Transverse colon (tissue), 4 donors: ENCODE data around the gene HDAC4. TPM values are rescaled to one million over a fixed set of nuclear protein-coding genes. Genes with fewer than 3 reads are reported as not detected.

Experiments
- DNase-seq: peaks from one replicate; pipeline ENCODE4 v3.0.0-alpha.2; 2019
- H3K27ac ChIP-seq, 4 donors: fragments of 200-600 bp; sonication (generic); 2 replicates each; pipeline ENCODE4 v1.5.1; 2016 to 2018; ENCODE audit warnings: inconsistent platforms in 4 of 4
- H3K27me3 ChIP-seq: fragments of 200-600 bp; sonication (generic); 2 replicates; pipeline ENCODE4 v1.5.1; 2017; ENCODE audit warnings: inconsistent platforms
- H3K36me3 ChIP-seq, 4 donors: fragments of 200-600 bp; sonication (generic); 2 replicates each; pipeline ENCODE4 v1.5.1; 2017 to 2019; ENCODE audit warnings: inconsistent platforms in 4 of 4
- H3K4me1 ChIP-seq, 4 donors: fragments of 200-600 bp; sonication (generic); 2 replicates each; pipeline ENCODE4 v1.5.1; 2017 to 2020; ENCODE audit warnings: inconsistent platforms in 4 of 4
- H3K4me3 ChIP-seq, 4 donors: fragments of 200-600 bp; sonication (generic); 1 replicate in 1 of 4; 2 replicates in 3 of 4; pipeline versions ENCODE4 v1.5.1 to v1.6.1; 2017 to 2019; ENCODE audit warnings: inconsistent platforms in 4 of 4
- H3K9me3 ChIP-seq, 2 donors: fragments of 200-600 bp; sonication (generic); 2 replicates each; pipeline ENCODE4 v1.5.1; 2017 to 2019; ENCODE audit warnings: inconsistent platforms in 2 of 2
- CTCF ChIP-seq, 5 experiments: fragments of 200-600 bp in 3 of 5; fragments of 450-650 bp in 2 of 5; sonication (generic) in 3 of 5; IDR thresholded peaks; 1 replicate in 2 of 5; 2 replicates in 3 of 5; pipeline ENCODE4 v1.5.1; 2016 to 2017; ENCODE audit warnings: antibody characterized with exemption in 5 of 5, inconsistent platforms in 3 of 5, mild to moderate bottlenecking in 2 of 5, moderate library complexity in 1 of 5
- EP300 ChIP-seq: sonication (generic); formaldehyde crosslinking; IDR thresholded peaks from one replicate; pipeline ENCODE4 v1.6.1; 2017; ENCODE audit warnings: antibody characterized with exemption, low read depth
- POLR2A ChIP-seq: fragments of 450-650 bp; IDR thresholded peaks from one replicate; pipeline ENCODE4 v1.6.1; 2016; ENCODE audit warnings: antibody characterized with exemption, mild to moderate bottlenecking, moderate library complexity
- POLR2AphosphoS5 ChIP-seq, 3 donors: sonication (generic); formaldehyde crosslinking; IDR thresholded peaks; one replicate each; pipeline ENCODE4 v1.6.1; 2016; ENCODE audit warnings: antibody characterized with exemption in 3 of 3
- WGBS, 2 donors: methylation state at CpG; one replicate each; pipeline ENCODE4 v1.1.5; 2018; ENCODE audit warnings: low coverage in 1 of 2; 5-methylcytosine and 5-hydroxymethylcytosine counted together
- in situ Hi-C, 4 donors: fragments of 200-750 bp; cut with MboI; loops; one replicate each; pipeline versions ENCODE4 v1.15.0 to v1.15.1; 2017; ENCODE audit warnings: low sequenced_read_pairs in 3 of 4, low pct_ligation_motif_present in 1 of 4, low pct_unique_long_range_greater_than_20kb in 1 of 4
- intact Hi-C: fragments of 100-400 bp; cut with DNase I; formaldehyde crosslinking; loops from one replicate; pipeline ENCODE4 v1.15.1; 2023; ENCODE audit warnings: low total_unique reads
- total RNA-seq, 4 donors: library from RNA; depleted of rRNA; stranded (reverse); fragments of >200 nt; gene quantifications; one replicate each; pipeline ENCODE4 v1.1.0, GENCODE V29; 2016

HDAC4 gene
- total RNA-seq, 4 donors from 2014 or later, result 33.9 to 192 (median 112) TPM

DNA sequence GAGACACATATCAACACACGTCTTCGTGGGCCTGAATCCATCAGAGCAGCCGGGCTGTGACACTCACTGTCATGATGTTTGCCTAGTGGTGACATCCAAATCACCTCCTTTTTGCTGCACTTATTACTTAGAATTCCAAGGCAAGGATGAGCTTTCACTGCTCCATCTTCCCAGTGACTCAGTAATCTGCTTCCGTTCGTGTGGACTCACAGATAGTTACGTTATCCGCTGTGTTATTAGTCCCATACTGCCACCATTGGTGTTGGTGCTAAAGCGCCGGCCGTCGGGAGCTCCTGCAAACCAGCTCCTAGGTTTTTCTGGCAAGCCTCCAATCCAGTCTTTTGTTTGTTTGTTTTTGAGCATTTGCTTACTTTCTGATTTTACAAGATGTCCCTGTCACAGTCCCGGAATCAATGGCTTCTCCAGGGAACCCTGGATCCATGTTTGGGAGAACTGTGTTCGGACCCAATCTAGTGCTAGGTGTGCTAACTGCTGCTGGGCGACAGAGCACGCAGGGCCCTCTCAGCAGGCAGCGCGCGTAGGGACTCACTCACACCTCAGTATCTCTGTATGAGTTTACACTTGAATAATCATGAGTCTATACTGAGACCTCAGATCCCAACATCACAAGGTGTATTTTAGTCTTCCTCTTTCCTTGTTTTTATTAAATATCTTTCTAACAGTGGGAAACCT, 42.6 kb downstream of the HDAC4 start:
- no peaks in the 10 kb centered on the region for H3K27me3 ChIP-seq
- TF ChIP-seq POLR2A (no peak), EP300 (no peak), CTCF (IDR thresholded peaks at IDR 0.05) (no peak), POLR2AphosphoS5 (IDR thresholded peaks at IDR 0.05) (no peak)
- peaks cover 4 to 19% (median 8%) of the 10 kb centered on the region in 4 donors for H3K4me1 ChIP-seq
- intact Hi-C loops, result no loop called here
- no peak for DNase-seq
- in situ Hi-C loops, result no loop called here
- H3K27ac ChIP-seq, result peak overlapping the region in 2 of 4 donors; percentile 21 to 96
- H3K9me3 ChIP-seq, result peaks cover 0 to 7% of the 10 kb centered on the region in 2 donors
- no peaks in the 10 kb centered on the region for H3K36me3 ChIP-seq
- 93 to 100% methylated on average over 5 to 18 of the region's 18 CpGs for WGBS, 2 donors
- H3K4me3 ChIP-seq, result no peak overlapping the region

DNA sequence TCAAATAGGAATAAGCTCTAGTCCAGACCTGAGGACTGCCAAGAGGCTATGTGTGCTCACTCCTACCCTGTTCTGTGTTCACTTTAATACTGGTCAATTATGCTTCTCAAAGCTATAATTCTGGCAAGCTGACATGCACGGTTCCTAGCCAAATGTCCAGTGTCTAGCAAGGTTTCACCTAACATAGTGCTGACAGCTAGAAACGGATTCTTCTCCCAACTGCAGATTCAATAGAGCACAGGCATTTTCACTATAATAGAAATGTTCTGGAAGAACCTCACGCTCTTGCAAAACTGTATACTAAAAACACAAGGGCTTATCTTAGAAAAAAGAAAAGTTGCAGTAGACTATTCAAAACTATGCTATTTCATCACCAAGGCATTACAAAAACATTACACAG, 45.1 kb downstream of the HDAC4 start:
- H3K9me3 ChIP-seq, result peaks cover 0 to 7% of the 10 kb centered on the region in 2 donors
- peak overlapping the region; percentile 52 to 96 (median 81) for H3K27ac ChIP-seq
- H3K36me3 ChIP-seq, result no peaks in the 10 kb centered on the region
- peaks cover 4 to 19% (median 8%) of the 10 kb centered on the region in 4 donors for H3K4me1 ChIP-seq
- H3K27me3 ChIP-seq, result no peaks in the 10 kb centered on the region
- intact Hi-C loops (no loop called here), in situ Hi-C loops (no loop called here)
- TF ChIP-seq POLR2A (no peak), CTCF (IDR thresholded peaks at IDR 0.05) (no peak), EP300 (no peak), POLR2AphosphoS5 (IDR thresholded peaks at IDR 0.05) (no peak)
- DNase-seq, result no peak
- no peak overlapping the region for H3K4me3 ChIP-seq
- WGBS, 2 donors, result 58 to 69% methylated on average over 3 of the region's 3 CpGs

GRCh38 chr2:239355139-239355538, 45.7 kb downstream of the HDAC4 start:
- Histone ChIP-seq H3K4me1 (peaks cover 4 to 19% (median 8%) of the 10 kb centered on the region in 4 donors), H3K9me3 (peaks cover 0 to 7% of the 10 kb centered on the region in 2 donors), H3K27me3 (no peaks in the 10 kb centered on the region), H3K27ac (peak overlapping the region; percentile 52 to 96 (median 81)), H3K36me3 (no peaks in the 10 kb centered on the region), H3K4me3 (no peak overlapping the region)
- DNase-seq, result no peak
- 78% methylated on average over 2 of the region's 2 CpGs for WGBS, 2 donors
- in situ Hi-C loops, result no loop called here
- TF ChIP-seq CTCF (IDR thresholded peaks at IDR 0.05) (no peak), EP300 (no peak), POLR2AphosphoS5 (IDR thresholded peaks at IDR 0.05) (peak; percentile 50 to 68 (median 56)), POLR2A (no peak)
- intact Hi-C loops, result no loop called here

- Histone ChIP-seq H3K36me3 (no peaks in the 10 kb centered on the region), H3K27me3 (no peaks in the 10 kb centered on the region), H3K9me3 (peaks cover 0 to 7% of the 10 kb centered on the region in 2 donors), H3K4me3 (no peak overlapping the region), H3K27ac (peak overlapping the region; percentile 52 to 96 (median 81)), H3K4me1 (peaks cover 5 to 21% (median 9%) of the 10 kb centered on the region in 4 donors)
- intact Hi-C loops (loop anchor here (5.0 kb wide), 1 partner anchor 43 kb away; no protein-coding TSS in a partner anchor), in situ Hi-C loops (no loop called here)
- 86 to 88% methylated on average over 2 of the region's 2 CpGs for WGBS, 2 donors
- TF ChIP-seq POLR2A (no peak), CTCF (IDR thresholded peaks at IDR 0.05) (no peak), EP300 (no peak), POLR2AphosphoS5 (IDR thresholded peaks at IDR 0.05) (no peak)
- DNase-seq, result no peak
Measured at GRCh38 chr2:239354791-239355136, 46.1 kb downstream of the HDAC4 start.
